GM18507 (cell line): ENCODE results near the gene PITPNB.
A peak's percentile ranks its signal among the peaks of the same experiment; 100 is the strongest.

ENCODE experiments used
- DNase-seq: peaks from one replicate; pipeline ENCODE4 v3.0.0; 2011; ENCODE audit warnings: low read depth; ENCODE audit not compliant: insufficient read length; ENCODE audit errors: extremely low spot score
- FAIRE-seq: peaks from 2 replicates; lab custom pipeline; 2011; peaks lifted over from hg19 to GRCh38; lab: Jason Lieb, UNC

The PITPNB gene

DNA sequence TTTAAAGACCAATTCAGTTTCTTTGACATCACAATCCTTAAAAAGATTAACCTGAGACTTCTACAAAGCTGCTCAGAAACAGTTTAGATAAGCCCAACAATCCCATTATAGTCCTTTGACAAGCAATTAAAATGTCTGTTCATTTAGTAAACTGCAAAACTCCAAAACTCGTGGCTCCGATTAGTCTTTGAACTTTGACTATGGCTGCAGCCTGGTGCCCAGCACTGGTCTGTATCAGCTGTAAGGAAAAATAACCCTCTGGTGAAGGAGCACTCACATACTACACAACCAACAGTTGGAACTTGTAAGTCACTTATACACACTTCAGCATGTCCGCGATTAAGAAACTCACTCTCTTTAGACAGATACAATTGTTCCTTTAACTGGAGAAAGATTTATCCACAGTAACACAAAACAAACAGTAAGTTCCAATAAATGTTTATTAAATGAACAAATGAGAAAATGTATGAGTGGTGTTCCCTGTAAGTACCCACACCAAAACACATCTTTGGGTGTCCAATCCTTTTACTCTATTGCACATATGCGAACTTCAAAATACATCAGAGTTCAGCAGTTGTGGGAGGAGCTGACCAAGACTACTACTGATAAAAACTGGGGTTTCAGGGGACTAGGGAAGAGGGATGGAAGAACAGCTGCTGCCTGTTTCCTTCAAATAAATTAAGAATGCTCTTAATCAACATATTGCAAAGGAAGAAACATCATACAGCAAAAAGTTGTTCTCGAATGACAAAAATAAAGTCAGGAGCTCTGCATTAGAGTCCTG, 36.4 kb downstream of the PITPNB start:
- DNase-seq (no peak), FAIRE-seq (no peak)

DNA sequence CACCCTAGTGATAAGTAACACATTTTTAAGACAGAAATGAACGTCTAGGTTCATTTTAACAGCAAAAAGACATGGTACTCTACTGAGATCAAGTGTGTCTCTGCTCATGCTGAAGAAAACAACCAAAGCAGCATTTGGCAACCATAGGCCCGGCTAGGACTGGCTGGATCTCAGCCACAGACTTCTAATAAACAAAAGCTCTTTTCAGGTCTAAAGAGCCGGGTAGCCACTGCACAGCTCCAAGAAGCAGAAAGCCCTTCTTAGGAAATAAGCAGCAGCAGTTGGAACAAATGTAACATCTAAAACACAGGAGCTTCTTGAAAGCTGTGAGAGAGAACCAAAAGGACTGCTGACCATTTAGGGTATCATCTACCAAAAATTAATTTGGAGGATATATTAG, 37.6 kb downstream of the PITPNB start:
- FAIRE-seq (no peak), DNase-seq (no peak)

DNA sequence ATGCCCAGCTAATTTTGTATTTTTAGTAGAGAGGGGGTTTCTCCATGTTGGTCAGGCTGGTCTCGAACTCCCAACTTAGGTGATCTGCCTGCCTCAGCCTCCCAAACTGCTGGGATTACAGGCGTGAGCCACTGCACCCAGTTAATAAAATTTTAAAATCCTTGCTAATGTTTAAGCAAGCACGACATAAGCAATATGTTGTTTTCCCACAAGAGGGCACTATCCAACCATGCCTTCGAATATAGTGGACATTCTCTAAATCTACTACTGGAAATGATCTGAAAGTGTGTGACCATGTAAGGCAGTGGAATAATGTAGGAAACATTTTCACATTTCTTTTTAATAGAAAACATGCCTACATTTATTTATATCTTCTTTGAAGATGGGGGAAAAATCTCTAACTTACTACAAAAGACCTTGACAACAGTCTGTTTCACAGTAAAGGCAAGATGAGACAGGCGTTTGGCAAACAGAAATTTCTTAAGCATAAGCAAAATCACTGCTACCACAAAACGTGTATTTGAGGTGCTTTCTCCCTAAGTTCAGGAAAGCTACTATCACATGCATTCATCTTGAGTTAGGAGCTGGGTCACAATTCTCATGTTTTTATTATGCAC, 38.2 kb downstream of the PITPNB start:
- no peak for DNase-seq
- peak; percentile 42 for FAIRE-seq

DNA sequence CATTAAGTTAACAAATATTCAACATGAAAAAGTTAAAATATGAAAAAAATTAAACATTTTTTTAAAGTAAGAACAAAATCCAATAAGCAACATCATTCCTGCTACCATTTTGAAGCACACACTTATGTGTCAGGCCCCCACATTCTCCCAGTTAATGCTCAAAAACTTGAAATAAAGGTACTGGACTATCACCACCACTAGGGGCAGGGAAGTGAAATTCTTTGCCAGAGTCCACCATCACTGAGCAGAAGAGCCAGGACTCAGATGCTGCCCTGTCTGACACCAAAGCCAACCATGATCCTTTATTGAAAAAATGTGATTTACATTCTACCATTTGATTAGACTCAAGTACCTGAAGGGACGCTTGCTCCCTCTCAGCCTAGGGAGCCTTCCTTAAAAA, 39.1 kb downstream of the PITPNB start:
- FAIRE-seq (peak; percentile 9), DNase-seq (no peak)

DNA sequence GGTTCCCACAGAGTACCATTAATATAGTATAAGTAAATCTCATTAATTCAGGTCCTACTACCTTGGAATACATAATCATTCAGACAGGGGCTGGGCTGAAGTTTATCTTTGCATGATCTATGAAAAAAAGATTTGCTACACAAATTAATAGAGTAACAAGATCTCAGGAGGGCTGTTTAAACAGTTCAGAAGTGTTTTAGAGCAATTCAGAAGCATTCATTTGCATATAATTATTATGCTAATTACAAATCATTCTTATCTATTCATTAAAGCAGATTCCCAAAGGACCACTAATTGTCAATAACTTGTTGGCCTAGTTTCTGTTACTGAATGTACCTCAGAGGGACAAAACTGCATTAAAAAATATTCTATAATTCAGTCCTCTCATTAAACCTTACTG, 40.5 kb downstream of the PITPNB start:
- no peak for DNase-seq
- FAIRE-seq = no peak

DNA sequence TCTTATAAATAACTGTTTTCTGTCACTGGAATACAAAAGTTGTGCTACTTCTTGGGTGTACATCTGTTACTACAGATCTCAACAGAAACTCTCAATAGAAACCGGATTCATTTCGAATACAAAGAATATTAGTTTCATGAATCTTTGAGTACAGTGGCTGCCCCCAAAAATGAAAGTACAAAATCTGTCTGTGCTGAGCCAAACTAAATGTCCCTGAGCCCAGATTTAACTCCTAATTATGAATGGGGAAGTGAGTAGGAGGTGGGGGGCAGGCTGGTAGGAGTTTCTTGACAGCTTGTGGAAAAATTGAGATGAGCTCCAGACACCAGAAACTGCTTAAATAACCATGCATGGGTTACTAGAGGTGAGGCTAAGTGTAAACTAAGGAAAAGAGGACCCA, 41.6 kb downstream of the PITPNB start:
- FAIRE-seq (peak; percentile 75), DNase-seq (no peak)

DNA sequence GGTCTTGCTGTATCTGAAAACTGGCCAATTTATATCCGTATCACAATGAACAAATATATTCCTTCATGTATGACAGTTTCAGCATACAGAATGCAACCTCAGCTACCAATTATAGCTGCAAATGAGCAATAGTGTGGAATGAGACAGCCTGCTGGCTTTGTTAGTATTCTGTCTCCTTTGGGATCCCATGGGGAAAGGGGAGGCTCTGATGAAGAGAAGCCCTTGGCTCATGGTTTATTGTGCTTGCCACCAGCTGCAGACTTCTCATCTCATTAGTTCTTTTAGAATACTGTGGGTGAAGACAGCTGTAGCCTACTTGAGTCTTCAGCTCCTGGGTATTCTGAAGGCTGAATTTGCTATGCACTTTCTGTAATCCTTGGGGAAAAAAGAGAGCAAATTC, 42.4 kb downstream of the PITPNB start:
- FAIRE-seq (no peak), DNase-seq (no peak)

DNA sequence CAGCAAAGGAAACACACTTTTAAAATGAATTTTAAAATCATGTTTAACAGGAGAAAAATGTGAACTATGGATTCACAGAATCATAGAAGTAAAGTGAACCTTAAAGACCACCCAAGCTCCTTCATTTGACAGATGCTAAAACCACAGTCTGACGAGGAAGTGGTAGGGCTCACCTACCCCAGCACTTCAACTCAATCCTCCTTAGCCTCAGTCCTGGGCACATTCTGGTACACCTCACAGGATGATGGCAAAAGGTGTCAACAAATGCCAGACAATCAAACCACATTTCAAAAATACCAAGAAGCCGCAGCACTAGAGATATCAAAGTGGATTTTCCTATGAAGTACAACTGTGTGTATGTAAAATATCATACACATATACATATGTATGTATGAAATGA, 43.1 kb downstream of the PITPNB start:
- no peak for DNase-seq

DNA sequence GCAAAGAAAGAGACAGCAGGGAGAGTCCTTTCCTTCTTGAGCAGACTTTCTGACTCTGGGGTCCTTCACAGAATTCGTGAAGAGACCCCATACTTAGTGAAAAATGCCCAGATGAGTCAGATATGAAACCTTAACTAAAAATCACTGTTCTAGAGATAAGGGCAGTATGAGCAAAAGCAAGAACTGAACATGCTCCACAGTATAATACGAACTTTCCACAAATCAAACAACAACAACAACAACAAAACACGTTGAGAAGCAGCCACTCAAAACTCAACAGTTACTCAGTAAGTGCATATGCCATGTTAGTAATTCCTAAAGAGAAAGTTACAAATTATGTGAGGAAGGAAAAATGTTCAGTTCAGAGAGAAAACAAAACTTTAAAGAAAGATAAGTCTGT, 44.3 kb downstream of the PITPNB start:
- FAIRE-seq (no peak), DNase-seq (no peak)

More for the DNA sequence above, 43.1 kb downstream of the PITPNB start:
- no peak for FAIRE-seq

DNA sequence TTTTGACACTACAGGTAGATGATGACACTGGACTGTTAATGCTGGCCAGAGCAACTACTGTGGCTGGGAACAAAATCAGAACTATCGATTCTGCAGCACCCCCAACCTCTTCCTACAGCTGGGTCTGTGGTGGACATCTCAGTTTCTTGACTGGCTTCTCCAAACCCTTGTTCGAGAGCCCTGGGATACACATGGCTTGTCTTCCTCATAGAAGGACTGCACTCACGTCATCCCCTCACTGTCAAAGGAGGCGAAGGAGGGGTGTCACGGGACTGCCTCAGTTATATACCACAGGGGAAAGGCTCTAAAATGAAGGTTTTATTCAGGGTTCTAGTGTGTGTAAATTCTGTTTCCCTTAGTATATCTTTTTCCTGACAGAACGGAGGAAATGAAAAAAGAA, 44.9 kb downstream of the PITPNB start:
- FAIRE-seq (no peak), DNase-seq (no peak)

DNA sequence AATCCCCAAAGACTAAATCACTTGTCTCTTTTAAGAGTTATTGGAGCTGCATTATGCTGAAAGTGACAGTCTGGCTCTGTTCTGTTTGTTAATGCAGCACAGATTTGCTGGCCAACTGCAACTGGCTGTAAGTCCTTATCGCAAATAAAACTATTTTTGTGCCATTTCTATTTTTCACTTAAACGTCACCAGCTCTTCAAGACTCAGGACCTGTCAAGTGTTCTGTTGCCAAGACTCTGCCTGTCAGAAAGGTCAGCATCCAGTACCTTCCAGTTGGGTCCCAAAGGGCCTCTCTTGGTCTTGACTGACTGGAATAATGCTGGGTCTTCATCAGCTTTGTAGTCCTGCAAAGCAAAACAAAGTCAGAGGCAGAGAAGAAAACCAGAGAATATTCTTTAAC, 45.6 kb downstream of the PITPNB start:
- no peak for FAIRE-seq
- no peak for DNase-seq

DNA sequence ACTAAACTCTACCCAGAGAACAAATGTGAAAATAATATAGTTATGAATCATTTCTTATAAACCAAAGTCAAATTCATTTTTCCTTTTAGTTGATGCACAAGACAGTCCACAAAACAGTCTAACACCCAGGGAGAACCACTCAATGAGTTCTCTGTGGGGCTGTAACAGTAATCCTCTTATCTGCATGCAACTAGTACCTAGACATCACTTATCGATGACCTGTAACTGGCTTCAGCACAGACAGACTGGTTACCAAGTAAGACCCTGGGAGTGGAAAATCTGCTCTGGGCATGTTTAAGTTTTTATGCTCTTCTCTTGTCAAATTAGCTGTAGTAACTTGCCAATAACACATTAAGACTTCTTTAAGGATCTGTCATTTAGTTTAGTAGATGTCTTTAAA, 46.6 kb downstream of the PITPNB start:
- no peak for FAIRE-seq
- DNase-seq = no peak

DNA sequence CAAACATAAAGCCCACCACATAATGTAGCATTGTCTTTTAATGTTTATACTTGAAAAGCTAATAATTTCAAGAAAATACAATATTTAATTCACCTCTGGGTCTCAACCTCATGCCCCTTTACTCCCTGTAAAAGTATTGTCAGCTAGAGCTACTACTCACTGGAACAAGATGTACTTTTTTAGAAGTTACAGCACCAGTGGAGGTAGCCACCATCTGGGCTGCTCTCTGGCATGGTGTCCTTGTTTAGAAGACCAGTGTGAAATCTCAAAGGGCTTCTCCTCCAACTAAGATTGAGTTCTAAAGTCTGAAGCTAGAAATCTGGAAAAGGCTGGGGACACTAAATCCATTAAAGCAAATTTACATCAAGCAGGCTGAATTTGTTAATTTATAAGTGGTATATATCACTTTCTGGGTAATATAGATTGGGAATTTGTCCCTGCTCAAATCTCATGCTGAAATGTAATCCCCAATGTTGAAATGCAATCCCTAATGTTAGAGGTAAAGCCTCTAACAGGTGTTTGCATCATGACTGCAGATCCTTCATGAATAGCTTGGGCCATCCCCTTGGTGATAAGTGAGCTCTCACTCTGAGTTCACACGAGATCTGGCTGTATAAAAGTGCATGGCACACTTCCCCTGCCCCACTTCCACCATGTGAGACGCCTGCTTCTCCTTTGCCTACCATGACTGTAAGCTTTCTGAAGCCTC, 47.6 kb downstream of the PITPNB start:
- FAIRE-seq (no peak), DNase-seq (no peak)

DNA sequence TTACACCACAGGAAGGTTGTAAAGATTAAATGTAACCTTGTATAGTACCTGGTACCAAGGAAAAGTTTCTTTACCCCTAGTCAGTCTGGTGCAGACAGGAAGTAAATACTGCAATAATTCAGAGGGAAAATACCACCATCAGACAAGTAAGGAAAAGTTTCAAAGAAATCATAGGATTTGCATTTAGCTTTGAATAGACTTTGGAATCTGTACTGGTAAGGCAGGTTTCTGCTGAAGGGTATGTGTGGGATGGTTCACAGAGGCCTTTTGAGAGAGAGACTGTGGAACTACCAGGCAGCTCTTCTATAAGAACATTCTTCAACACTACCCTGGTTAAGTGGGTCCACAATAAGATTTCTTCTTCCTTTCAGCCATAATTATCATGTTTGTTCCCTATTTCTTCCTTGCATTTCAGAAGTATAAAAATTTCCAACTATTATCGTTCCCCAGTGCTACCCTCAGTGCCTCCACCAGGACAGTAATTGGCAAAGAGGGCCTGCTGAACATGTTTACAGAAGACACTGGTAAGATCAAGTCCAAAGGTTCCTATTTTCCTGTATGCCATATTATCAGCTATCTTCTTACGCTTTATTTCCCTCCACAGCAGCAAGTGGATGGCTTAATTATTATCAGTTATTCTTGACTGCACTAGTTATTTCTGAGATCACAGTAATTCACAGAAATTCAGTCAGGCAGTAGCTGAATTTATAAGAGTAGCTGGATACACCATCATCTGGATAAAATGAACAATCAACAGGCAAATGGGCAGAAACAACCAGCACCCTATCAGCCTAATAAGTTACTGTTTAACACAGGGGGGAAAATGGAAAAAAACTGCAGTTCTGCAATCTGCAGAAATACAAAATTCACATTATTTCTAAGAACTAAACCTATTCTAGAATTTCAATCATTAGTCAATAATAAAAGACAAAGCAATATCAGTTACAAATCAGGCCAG, 48.5 kb downstream of the PITPNB start:
- DNase-seq (no peak), FAIRE-seq (no peak)

DNA sequence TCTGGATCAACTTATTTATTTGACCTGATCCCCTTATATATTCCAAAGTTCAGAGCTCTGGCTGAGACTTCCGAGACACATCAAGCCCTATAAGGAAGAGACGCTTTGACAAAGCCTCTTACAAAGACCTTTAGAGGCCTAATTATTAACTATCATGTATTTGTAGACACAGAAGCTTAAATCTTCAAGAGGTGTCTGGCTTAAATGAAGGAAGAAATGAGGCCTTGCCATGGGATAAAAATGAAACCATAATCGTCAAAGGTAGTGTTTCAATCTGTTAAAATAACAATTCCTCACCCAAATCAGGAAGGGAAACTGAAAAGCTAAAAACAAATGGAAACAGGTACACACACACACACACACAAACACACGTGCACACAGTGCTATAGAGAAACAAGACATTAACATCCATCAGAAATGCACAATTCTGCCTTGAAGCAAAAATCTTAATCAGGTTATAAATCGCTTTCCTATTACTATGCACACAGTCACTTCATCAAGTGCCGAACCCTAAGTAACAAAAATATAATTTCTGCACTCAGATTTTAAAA, 50.2 kb downstream of the PITPNB start:
- DNase-seq = no peak
- FAIRE-seq = no peak

DNA sequence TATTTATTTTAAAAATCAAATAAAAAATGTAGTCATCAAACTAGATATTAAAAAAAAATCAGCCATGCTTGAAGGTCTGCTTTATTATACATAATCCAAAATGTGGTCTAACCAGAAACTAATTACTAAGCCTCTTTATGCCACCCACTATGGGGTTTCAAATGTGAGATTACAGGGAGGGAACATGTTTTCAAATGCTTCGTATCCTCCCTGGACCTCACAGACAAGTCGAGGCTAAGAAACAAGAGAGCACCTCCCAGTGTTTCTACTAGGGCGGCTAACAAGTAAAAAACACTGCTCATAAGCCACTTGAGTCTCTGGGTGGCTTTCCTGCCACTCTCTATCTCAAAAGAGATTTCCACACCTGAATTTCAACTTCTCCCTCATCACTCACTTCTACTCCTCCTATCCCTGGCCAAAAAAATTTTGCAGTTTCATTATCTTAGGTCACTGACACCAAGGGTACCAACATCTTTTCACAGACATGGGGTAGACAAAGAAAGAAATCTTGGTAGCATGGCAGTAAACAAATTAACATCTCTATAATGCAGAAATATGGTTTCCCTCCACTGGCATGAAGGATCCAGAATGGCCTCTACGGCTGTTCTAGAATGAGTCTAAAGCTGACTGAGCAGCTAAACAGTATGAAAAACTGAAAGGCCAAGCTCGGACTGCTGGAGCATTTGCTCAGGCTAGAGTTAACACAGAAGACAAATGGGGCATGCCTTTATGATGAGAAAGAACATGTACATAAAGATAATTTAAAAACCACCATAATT, 50.9 kb downstream of the PITPNB start:
- no peak for FAIRE-seq

DNA sequence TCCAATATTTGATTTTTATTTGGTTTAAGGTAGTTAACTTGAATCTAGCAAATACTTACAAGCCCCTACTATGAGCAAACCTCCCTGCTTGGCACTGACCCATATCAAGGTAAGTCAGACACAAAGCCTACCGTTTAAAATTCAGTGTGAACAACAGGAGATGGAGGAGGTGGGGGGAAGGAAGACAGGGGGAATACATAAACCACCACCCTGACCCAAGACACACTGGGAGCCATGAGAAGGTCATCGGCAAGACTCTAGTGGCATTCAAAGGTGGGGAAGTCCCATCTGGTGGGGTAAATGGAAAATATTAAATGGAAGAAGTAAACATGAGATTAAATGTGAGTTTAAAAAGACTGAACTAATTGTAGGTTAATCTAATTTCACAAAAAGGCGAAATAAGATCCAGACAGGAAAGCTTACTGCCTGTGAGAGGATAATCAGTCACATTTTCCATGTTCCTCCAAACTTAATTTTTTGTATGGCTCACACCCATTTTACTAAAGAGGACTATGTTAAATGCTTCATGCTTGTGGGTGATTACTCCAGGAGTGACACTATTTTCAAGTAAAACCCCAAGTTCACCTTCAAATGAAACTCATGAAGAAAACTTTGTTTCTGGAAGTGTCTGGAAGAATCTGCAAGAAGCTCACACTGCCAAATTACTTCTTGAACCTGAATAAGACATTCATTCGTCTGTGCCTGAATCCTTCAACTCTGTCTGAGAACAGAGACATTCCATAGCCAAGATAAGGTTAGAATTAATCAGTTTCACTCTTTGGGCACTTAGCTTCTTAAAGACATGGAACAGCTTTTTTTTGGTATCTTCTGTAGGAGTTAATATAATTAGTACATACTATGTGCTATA, 51.7 kb downstream of the PITPNB start:
- FAIRE-seq = no peak

More for the DNA sequence above, 50.9 kb downstream of the PITPNB start:
- no peak for DNase-seq

More for the DNA sequence above, 51.7 kb downstream of the PITPNB start:
- no peak for DNase-seq
